NCI-H510A (cell line): ENCODE measurements around the gene GLUL.

ENCODE experiments used
- DNase-seq: peaks from one replicate; lab custom pipeline; 2025; lab: John Stamatoyannopoulos, UW

GLUL gene

DNA sequence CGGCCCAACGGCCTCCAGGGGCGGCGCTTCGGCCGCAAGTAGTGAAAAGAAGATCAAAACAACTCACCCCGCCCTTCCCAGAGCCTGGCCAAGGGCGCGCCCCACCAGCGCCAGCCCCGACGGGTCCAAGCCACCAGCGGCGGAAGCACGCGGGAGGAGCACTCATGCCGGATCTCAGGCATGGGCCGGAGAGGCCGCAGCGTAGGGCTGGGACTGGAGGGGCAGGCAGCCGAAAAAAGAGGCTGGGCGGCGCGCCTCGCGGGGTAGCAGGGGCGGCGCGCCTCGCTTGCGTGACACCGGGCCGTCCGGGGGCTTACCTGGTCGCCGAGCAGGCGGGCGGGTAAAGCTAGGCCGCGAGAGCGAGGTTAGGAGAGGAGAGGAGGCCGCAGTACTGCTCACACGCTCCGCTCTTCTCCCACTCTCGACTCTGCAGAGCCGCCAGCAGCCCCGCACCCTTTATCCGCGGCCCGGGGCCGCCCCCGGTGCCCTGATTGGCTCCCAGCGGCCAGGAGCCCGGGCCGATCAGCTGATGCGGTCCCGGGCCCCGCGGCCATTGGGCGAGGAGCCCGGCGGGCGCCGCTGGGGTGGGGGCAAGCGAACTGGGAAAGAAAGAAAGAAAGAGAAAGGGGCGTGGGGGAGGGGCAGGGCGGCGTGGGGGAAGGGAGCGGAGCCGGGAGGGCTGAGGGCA is at the start of gene GLUL:
Gene GLUL, minus strand, starts transcription at position 429 of the 688 bp plus-strand sequence. CDS start 3,053 bp downstream, outside the sequence.
- DNase-seq: peak; percentile 87

GRCh38 chr1:182438326-182438725 is 46.7 kb upstream of the GLUL start:
- no peak for DNase-seq

GRCh38 chr1:182433580-182433979 is 42.0 kb upstream of the GLUL start:
- DNase-seq: no peak

DNA sequence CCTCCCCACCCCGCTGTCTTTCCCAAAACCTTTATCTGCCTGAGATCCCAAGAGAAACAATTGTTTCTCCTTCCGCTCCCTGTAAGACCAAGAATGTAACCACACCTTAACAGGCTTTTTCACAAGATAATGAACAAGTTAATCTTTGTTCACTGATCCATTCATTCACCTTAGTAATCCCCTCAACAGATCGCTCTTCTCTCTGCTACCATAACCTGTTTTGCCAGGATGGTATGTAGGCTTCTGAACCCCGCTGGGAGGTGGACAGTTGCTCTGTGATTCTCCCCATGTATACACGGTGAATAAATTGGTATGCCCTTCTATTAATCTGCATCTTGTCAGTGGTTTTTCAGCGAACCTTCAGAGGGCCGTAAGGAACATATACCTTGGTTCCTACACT is 39.7 kb upstream of the GLUL start:
- no peak for DNase-seq

- no peak for DNase-seq
These were observed 38.9 kb upstream of the GLUL start for GRCh38 chr1:182430263-182431068.

- DNase-seq: no peak
These were observed 36.5 kb upstream of the GLUL start for GRCh38 chr1:182428043-182428442.

GRCh38 chr1:182426442-182427430 is 35.1 kb upstream of the GLUL start:
- DNase-seq: no peak

DNA sequence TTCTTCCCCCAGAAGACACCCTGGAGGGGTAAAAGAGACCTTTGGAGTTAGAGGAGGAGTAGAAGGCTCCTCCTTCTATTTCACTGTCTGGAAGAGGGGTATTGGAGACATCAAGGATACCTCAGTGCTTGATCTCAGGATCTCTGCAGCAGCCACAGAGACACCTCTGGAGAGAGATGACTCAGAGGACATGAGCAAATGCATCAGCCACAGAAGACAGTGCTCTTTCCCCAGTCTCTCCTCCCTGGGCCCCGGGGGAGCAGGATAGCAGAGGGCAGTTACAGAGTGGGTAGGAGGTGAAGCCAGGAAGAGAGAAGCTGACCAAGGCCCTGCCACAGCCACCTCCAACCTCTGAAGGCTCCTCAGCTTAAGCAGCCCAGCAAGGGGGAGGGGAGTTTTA is 24.2 kb upstream of the GLUL start:
- DNase-seq: no peak

DNA sequence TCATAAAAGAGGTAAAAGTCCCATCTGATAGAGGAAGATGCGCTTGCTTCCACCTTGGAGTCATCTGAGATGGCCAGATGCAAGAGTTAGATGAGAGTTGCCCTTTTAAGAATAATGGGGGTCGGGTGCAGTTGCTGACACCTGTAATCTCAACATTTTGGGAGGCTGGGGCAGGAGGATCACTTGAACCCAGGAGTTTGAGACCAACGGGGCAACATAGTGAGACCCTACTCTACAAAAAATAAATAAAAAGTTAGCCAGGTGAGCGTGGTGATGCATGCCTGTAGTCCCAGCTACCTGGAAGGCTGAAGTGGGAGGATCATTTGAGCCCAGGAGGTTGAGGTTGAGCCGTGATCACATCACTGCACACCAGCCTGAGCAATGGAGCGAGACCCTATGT is 22.4 kb upstream of the GLUL start:
- DNase-seq: no peak

DNA sequence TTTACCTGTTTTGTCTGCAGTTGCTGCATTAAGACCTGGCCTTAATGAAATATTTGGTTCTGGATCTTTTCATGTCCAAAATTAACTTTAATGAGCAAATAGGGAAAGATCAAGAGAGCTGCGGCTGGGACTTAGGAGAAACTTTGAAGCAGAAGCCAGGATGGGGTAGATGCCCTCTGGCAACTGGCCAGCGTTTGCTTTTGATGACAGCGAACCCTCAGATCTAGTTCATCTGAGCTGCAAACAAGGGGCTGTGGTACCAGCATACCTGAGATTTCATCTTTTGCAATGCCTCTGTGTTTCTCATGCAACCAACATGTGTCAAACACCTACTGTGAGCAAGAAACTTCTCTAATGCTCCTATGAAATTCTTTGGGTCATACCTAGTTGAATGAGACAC is 21.9 kb upstream of the GLUL start:
- no peak for DNase-seq

DNA sequence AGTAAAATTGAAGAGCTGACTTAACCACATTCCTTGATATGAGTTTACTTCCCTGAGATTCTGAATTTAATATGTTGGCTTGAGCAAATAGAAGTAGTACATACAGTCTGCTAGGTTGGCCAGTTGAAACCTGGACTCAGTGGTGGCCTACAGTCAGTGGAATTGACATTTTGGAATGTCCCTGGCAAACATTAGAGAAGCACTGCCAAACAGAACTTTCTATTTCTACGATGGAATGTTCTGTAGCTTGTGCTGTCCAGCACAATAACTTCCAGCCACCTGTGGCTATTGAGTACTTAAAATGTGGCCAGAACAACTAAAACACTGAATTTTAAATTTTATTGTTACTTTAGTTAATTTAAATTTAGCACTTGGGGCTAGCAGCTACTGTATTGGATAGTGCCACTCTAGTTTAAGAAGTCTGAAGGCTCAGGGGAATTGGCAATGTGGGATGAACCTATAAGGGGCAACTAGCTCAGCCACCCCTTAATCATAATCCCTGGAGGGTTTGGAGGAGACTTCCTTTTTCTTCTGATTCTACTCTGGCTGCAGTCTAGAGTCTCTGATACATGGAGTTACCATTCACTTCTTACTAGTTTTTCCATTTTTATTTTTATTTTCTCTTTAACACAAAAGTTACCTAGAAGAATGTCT is 19.2 kb upstream of the GLUL start:
- DNase-seq: no peak

GRCh38 chr1:182410138-182410537 is 18.5 kb upstream of the GLUL start:
- no peak for DNase-seq

- no peak for DNase-seq
These were observed 17.0 kb upstream of the GLUL start for GRCh38 chr1:182408435-182409075.

- DNase-seq: no peak
These were observed 16.1 kb upstream of the GLUL start for GRCh38 chr1:182407724-182408123.

DNA sequence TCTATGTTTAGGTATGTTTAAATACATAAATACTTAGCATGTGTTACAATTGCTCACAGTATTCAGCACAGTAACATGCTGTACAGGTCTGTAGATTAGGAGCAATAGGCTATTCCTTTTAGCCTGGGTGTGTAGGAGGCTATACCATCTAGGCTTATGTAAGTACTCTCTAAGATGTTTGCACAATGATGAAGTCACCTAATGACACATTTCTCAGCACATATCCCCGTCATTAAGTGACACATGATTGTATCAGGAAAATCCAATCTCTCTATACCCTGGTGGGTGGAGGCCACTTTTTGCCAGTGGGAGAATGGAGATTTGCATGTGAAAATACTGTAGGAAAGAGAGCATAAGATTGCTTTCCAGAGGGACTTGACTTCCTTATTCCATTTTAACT is 14.4 kb upstream of the GLUL start:
- DNase-seq: no peak

DNA sequence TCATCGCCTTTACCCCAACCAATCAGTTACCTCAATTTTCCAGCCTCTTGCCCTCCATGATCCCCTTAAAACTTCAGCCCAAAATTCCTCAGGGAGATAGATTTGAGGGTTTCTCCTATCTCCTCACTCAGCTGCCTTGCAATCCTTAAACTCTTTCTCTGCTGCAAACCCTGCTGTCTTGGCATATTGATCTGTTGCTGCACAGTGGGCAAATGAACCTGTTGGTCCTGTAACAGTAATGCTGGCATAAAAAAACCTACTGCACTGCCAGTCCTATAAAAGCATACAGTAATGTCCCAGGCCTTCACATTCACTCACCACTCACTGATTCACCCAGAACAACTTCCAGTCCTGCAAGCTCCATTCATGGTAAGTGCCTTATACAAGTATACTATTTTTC is 14.0 kb upstream of the GLUL start:
- DNase-seq: no peak

- no peak for DNase-seq
These were observed 13.2 kb upstream of the GLUL start for GRCh38 chr1:182404781-182405180.

GRCh38 chr1:182400567-182400966 is 9.0 kb upstream of the GLUL start, which contains the start of gene TEDDM1:
Gene TEDDM1, minus strand, starts transcription at chr1:182400667. Its CDS starts 182 bp downstream, at chr1:182400485.
- DNase-seq: no peak

DNA sequence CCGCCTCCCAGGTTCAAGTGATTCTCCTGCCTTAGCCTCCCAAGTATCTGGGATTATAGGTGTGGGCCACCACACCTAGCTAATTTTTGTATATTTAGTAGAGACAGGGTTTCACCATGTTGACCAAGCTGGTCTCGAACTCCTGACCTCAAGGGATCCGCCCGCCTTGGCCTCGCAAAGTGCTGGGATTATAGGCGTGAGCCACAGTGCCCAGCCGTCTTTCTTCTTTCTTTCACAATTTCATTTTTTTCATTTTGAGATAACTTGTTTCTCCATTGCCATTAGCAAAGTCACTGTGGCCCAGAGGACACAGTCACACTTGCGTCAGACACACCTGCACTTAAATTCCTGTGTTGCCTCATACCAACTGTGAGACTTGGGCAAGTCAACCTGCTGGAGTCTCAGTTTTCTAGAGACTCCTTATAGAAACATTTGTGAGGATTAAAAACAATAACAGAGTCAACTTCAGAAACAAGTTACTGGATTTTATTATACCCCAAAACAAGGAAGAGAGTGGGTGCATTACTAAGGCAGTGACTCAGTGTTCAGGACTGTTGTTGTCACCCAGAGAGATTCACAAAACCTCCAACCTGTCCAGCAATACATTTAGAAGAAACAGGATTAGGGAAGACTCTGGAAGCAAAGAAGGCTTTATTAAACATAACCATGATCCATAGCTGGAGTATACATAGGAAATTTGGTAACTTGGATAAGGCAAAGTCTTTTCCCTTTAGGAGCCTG is 6.2 kb upstream of the GLUL start:
- DNase-seq: no peak

DNA sequence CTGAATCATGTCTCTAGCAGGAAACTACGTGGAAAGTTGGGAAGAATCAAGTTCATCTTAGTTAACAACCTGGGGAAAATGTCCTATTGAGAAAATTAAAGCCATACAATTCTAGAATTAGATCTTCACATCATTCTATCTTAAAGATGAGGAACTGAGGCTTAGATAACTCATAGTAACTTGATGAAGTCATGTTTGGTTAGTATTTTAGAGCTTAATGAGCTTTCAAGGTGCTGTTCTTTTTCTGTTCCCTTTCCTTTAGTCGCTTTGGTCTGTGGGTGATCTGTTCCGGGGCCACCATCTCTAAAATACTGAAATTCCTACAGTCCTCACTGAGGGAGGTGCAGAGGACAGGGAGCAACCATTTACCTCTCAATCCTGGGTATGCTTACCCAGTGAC is 4.3 kb upstream of the GLUL start:
- DNase-seq: no peak
